IPS-18c (cell line): ENCODE measurements around the gene SLC6A19.
"Not testable (repeated sequence)": the region's sequence is repeated elsewhere in the genome, so short reads cannot be mapped to it uniquely, and the experiment has no call there.

Experiments used
- H3K4me3 ChIP-seq: 2 replicates; pipeline ENCODE4 v1.7.0; 2013; ENCODE audit warnings: low read depth, mild to moderate bottlenecking, low read length, moderate library complexity; ENCODE audit not compliant: insufficient read depth
- H3K9me3 ChIP-seq: one replicate; pipeline ENCODE4 v1.6.1; 2013; ENCODE audit warnings: mild to moderate bottlenecking, low read length, moderate library complexity; ENCODE audit not compliant: control insufficient read depth, insufficient read depth

Gene SLC6A19

DNA sequence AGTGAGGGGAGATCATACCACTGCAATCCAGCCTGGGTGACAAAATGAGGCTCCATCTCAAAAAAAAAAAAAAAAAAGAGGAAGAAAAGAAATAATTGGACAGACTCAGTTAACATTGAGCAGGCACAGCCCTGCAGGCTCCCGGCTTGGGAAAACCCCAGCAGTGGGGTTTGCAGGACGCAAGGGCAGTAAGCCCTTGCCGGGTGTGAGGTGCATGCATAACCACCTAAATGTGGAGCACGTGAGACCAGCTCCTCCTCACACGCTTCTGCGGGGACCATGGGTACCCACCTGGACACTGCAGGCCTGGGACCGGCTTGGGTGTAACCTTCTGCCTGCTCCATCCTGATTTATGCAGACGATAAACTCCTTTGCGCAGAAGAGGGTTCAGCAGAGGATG is 19.0 kb downstream of the SLC6A19 start:
- no peak overlapping the region for H3K4me3 ChIP-seq

DNA sequence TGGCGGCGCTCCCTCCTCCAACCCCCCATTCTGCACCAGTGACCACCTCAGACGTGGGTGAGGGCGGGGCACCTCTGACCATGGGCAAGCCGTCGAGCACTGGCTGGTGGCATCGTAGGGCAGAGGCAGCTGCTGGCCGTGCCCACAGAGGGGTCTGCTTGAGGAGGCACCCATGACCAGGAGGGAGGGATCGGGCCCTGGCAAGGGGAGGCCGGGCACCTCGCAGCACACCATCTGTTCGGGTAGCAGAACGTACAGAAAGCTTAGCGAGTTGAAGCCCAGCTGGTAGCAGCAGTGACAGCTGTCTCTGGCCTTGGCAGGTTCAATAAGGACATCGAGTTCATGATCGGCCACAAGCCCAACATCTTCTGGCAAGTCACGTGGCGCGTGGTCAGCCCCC is 19.4 kb downstream of the SLC6A19 start:
- Histone ChIP-seq H3K9me3 (no peaks in the 10 kb centered on the region), H3K4me3 (no peak overlapping the region)

More for the DNA sequence above, 19.0 kb downstream of the SLC6A19 start:
- H3K9me3 ChIP-seq = no peaks in the 10 kb centered on the region

DNA sequence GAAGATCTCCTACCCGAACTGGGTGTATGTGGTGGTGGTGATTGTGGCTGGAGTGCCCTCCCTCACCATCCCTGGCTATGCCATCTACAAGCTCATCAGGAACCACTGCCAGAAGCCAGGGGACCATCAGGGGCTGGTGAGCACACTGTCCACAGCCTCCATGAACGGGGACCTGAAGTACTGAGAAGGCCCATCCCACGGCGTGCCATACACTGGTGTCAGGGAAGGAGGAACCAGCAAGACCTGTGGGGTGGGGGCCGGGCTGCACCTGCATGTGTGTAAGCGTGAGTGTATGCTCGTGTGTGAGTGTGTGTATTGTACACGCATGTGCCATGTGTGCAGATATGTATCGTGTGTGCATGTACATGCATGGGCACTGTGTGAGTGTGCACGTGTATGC is 20.3 kb downstream of the SLC6A19 start:
- Histone ChIP-seq H3K4me3 (no peak overlapping the region), H3K9me3 (no peaks in the 10 kb centered on the region)

DNA sequence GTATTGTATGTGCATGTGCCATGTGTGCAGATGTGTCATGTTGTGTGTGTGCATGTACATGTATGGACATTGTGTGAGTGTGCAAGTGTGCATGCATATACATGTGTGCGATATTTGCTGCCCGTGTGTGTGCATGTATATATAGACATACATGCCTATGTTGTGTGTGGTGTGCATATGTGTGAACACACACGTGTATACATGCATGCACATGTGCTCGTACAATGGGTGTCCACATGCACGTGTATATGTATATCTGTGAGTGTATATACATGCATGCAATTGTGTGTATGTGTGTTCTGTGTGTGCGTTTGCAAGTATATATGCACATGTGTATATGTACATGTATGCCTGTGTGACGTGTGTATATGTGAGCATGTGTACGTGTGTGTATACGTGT is 20.8 kb downstream of the SLC6A19 start:
- Histone ChIP-seq H3K9me3 (no peaks in the 10 kb centered on the region), H3K4me3 (no peak overlapping the region)

DNA sequence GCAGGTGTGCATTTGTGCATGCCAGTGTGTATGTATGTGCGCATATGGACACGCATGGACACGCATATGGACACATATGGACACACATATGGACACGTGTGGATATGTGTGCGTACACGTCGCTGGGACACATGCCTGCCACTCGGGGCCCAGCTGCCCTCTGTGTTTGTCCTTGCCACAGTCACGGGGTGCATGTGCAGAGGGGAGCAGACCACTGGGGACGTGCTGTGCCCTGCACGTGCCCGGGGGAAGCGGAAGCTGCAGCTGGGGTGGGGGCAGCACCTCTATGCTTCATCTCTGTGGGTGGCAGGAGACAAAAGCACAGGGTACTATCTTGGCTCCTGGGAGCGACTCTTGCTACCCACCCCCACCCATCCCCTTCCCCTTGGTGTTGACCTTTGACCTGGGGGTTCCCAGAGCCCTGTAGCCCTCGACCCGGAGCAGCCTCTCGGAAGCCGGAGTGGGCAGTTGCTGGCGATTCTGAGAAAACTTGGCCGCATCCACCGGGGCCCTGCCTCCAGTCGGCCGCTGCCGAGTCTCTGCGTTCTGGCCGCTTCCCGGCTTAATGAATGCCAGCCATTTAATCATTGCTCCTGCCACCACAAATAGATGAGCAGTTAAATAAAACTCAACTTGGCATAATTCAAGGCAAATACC is 21.4 kb downstream of the SLC6A19 start:
- H3K9me3 ChIP-seq = no peaks in the 10 kb centered on the region

GRCh38 chr5:1223278-1223670 is 21.9 kb downstream of the SLC6A19 start:
- no peak overlapping the region for H3K4me3 ChIP-seq
- H3K9me3 ChIP-seq = no peaks in the 10 kb centered on the region

More for the DNA sequence above, 21.4 kb downstream of the SLC6A19 start:
- no peak overlapping the region for H3K4me3 ChIP-seq

- H3K4me3 ChIP-seq = no peak overlapping the region
- no peaks in the 10 kb centered on the region for H3K9me3 ChIP-seq
Observed at GRCh38 chr5:1224631-1225030, 23.2 kb downstream of the SLC6A19 start.

GRCh38 chr5:1225081-1225480 is 23.7 kb downstream of the SLC6A19 start, which contains the start of gene SLC6A18:
SLC6A18 (plus strand) TSS chr5:1225381; CDS start chr5:1225478, 97 bp downstream.
- no peak within 1 kb of the TSS for H3K4me3 ChIP-seq
- H3K9me3 ChIP-seq = no peaks in the 10 kb centered on the region

DNA sequence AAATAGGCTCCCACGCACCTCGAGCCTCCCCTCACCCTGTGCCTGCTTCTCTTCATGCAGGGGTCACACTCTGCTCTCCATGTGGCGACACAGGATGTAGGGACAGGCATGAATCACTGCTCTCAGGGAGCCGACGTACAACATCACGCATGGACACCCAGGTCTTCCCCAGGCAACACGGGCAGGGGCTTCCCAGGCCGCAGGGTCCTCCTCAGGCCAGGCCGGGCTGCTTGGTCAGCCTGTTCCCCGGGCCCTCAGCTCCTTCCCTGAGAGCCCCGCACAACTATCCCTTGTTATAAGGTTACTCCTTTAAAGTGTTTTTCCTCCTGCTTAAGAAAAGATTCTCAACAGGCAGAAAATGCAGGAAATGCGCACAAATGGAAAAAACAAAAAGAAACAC is 24.8 kb downstream of the SLC6A19 start:
- Histone ChIP-seq H3K9me3 (no peaks in the 10 kb centered on the region), H3K4me3 (no peak overlapping the region)

DNA sequence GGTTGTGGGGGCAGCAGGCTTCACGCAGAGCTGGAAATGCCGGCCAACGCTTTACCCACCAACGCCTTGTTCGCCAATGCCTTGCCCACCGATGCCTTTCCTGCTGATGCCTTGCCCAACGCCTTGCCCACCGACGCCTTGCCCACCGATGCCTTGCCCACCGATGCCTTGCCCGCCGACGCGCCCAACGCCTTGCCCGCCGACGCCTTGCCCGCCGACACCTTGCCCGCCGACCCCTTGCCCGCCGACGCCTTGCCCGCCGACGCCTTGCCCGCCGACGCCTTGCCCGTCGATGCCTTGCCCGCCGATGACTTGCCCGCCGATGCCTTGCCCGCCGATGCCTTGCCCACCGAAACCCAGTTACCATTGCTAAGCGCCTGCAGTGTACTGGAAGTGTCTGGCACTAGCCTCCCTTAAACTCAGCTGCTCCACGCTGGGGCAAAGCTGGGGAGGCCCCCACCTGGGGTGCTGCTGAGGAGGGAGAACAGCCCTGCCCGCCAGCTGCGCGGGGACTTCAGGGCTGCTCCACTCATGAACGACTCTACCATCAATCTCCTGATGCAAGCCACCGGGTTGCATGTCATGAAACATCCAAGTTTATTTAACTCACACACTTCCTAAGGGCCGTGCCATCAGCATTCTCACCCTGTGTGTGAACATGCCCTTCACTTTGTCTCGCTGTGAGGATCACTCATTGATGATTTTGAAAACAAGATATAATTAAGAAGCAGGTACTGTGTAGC is 25.6 kb downstream of the SLC6A19 start:
- no peaks in the 10 kb centered on the region for H3K9me3 ChIP-seq
- no peak overlapping the region for H3K4me3 ChIP-seq

DNA sequence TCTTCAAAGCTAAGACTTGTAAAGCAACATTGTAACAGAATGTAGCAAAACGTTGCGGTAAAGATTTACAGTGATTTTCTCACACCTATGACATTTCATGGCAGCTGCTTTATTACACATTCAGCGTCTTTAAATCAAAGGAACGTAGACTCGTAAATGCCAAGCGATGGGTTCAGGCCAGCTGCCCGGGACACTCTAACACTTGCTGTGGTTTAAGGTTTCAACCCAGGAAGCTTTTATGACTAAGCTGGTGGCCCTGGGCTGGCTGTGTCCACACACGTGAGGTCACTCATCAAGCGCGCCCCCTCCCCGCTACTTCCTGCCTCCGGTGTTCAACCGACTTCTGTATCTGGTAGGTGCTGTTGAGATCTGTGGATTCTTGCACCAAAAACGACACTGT is 26.3 kb downstream of the SLC6A19 start:
- H3K4me3 ChIP-seq = no peak overlapping the region

GRCh38 chr5:1228120-1228519 is 26.7 kb downstream of the SLC6A19 start:
- Histone ChIP-seq H3K4me3 (no peak overlapping the region), H3K9me3 (no peaks in the 10 kb centered on the region)

More for the DNA sequence above, 26.3 kb downstream of the SLC6A19 start:
- H3K9me3 ChIP-seq = no peaks in the 10 kb centered on the region

GRCh38 chr5:1229023-1229422 is 27.6 kb downstream of the SLC6A19 start:
- H3K4me3 ChIP-seq, H3K9me3 ChIP-seq: not testable (repeated sequence)

- Histone ChIP-seq H3K4me3 (no peak overlapping the region), H3K9me3 (no peaks in the 10 kb centered on the region)
Observed at GRCh38 chr5:1229822-1230221, 28.4 kb downstream of the SLC6A19 start.

- no peak overlapping the region for H3K4me3 ChIP-seq
- no peaks in the 10 kb centered on the region for H3K9me3 ChIP-seq
Observed at GRCh38 chr5:1230551-1230950, 29.2 kb downstream of the SLC6A19 start.

DNA sequence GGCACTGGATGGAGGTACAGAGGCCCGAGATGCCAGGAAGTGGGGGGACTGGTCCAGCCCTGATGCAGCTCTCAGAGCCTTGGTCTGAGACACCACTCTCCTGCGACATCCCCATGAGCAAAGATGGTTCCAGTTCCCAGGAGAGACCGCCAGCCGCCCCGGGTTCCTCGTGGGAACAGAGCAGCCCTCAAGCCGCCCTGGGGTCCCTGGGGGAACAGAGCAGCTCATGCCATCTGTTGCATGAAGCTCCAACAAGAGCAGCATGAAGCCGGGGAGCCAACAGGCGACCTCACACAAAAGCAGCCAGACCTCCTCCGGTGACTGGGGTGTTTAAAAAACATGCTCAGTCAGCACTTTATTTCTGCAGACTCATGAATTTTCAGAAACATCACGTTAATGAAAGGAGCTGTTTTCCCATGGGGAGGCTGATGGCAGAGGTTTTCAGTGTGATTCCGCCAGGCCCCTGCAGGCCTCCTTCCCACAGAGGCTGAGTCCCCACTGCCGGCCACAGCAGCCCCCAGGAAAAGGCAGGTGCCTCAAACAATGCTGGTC is 30.0 kb downstream of the SLC6A19 start:
- peaks cover under 1% of the 10 kb centered on the region for H3K9me3 ChIP-seq
- H3K4me3 ChIP-seq = no peak overlapping the region

GRCh38 chr5:1232780-1233179 is 31.4 kb downstream of the SLC6A19 start:
- peaks cover 2% of the 10 kb centered on the region for H3K9me3 ChIP-seq
- no peak overlapping the region for H3K4me3 ChIP-seq

DNA sequence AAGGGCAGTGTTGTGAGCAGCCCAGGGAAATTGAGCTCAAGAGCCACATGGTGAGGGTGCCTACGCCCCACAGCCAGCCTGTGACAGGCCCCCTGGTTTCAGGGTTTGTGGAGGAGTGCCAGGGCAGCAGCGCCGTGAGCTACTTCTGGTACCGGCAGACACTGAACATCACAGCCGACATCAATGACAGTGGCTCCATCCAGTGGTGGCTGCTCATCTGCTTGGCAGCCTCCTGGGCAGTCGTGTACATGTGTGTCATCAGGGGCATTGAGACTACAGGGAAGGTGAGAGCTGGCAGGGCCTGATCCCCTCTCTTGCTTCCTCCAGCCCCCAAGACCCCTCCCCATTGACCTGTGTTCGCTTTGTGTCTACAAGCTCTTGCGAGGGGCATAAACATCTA is 34.0 kb downstream of the SLC6A19 start:
- Histone ChIP-seq H3K9me3 (peaks cover 2% of the 10 kb centered on the region), H3K4me3 (no peak overlapping the region)
